ENCODE data around the gene OPRM1.

GRCh38 chr6:154276810-154277628 lies 238.0 kb downstream of the OPRM1 start:
- TF ChIP-seq POLR2AphosphoS5 (IDR thresholded peaks at IDR 0.05; ENCODE audit: low read depth) (no peak), CTCF (IDR thresholded peaks at IDR 0.05; ENCODE audit: insufficient read depth, low read length) (no peak)

All from HL-60 (cell line).